SK-N-SH treated with all-trans-retinoic acid at 6 μM for 48 hours (cell line): ENCODE results near the gene ZNF420.

Experiments
- ARNTL ChIP-seq: fragments of 450-650 bp; formaldehyde crosslinking; IDR thresholded peaks from 2 replicates; pipeline ENCODE4 v1.5.0; 2020; ENCODE audit warnings: low read depth, mild to moderate bottlenecking, moderate library complexity, borderline replicate concordance
- CREB5 ChIP-seq: fragments of 250-450 bp; sonication (Bioruptor Pico); IDR thresholded peaks from 2 replicates; pipeline ENCODE4 v1.5.1; 2020; ENCODE audit warnings: low read depth, mild to moderate bottlenecking, moderate library complexity
- ISL1 ChIP-seq: fragments of 250-450 bp; sonication (Bioruptor Pico); IDR thresholded peaks from 2 replicates; pipeline ENCODE4 v2.1.2; 2022; ENCODE audit warnings: mild to moderate bottlenecking, moderate library complexity
- PATZ1 ChIP-seq: fragments of 250-450 bp; sonication (Bioruptor Pico); IDR thresholded peaks from 2 replicates; pipeline ENCODE4 v1.8.0; 2020; ENCODE audit warnings: mild to moderate bottlenecking, moderate library complexity, borderline replicate concordance
- POU6F1 ChIP-seq: fragments of 250-450 bp; sonication (Bioruptor Pico); IDR thresholded peaks from 2 replicates; pipeline ENCODE4 v1.8.0; 2021; ENCODE audit warnings: low read depth, mild to moderate bottlenecking, moderate library complexity, borderline replicate concordance
- ZFP3 ChIP-seq: fragments of 250-450 bp; sonication (Bioruptor Pico); IDR thresholded peaks from 2 replicates; pipeline ENCODE4 v1.5.0; 2020; ENCODE audit warnings: mild to moderate bottlenecking, moderate library complexity
- ZFP30 ChIP-seq: fragments of 450-650 bp; formaldehyde crosslinking; IDR thresholded peaks from 2 replicates; pipeline ENCODE4 v1.5.0; 2022; ENCODE audit warnings: mild to moderate bottlenecking, moderate library complexity

GRCh38 chr19:37098570-37098969 is 20.3 kb downstream of the ZNF420 start:
- TF ChIP-seq ZFP30 (CRISPR knock-in tag) = no peak
- TF ChIP-seq ZFP3 = no peak
- no peak for TF ChIP-seq POU6F1 (CRISPR knock-in tag)
- TF ChIP-seq ARNTL = no peak
- TF ChIP-seq CREB5 (CRISPR knock-in tag) = no peak
- TF ChIP-seq PATZ1 (CRISPR knock-in tag) = no peak
- no peak for TF ChIP-seq ISL1 (CRISPR knock-in tag)
